Endothelial cell of umbilical vein (primary cell): Measurements from ENCODE around the gene VSIG10L. TPM values are rescaled to one million over a fixed set of nuclear protein-coding genes. Genes with fewer than 3 reads are reported as not detected.

Source experiments
- Bru-seq: library from RNA; stranded (reverse); fragments of 400-500 nt; gene quantifications from one replicate; lab custom pipeline; 2021; lab: Mats Ljungman, UMichigan
- BruChase-seq, 2 experiments: library from RNA; stranded (reverse); fragments of 400-500 nt; gene quantifications; one replicate each; lab custom pipeline; 2021; lab: Mats Ljungman, UMichigan
- BruUV-seq: library from RNA; stranded (reverse); fragments of 400-500 nt; replicated peaks from 2 replicates; lab custom pipeline; 2021; lab: Mats Ljungman, UMichigan
- CTCF ChIA-PET: fragments of 300-600, 350-600 bp; sonication (Branson Sonifier 250); formaldehyde crosslinking; loops from one replicate; lab custom pipeline; 2021; ENCODE audit warnings: antibody characterized with exemption, inconsistent platforms; lab: Charles Lee
- POLR2A ChIA-PET: fragments of 300-600, 350-600 bp; sonication (Branson Sonifier 250); formaldehyde crosslinking; loops from one replicate; lab custom pipeline; 2021; ENCODE audit warnings: antibody characterized with exemption, inconsistent platforms; lab: Charles Lee
- DNase-seq: peaks from one replicate; pipeline ENCODE4 v3.0.0-alpha.2; 2011; ENCODE audit warnings: low read depth, low spot score
- FAIRE-seq: peaks from 2 replicates; lab custom pipeline; 2011; peaks lifted over from hg19 to GRCh38; lab: Jason Lieb, UNC
- H2AFZ ChIP-seq: 2 replicates; pipeline ENCODE4 v1.6.0; 2012; ENCODE audit warnings: low read depth, low read length, control low read depth, inconsistent platforms
- H3K27ac ChIP-seq: 2 replicates; pipeline ENCODE4 v1.5.1; 2011; ENCODE audit warnings: low read depth, mild to moderate bottlenecking, control low read depth, low read length, moderate library complexity; ENCODE audit not compliant: insufficient read depth
- H3K27me3 ChIP-seq, 2 experiments: 2 replicates each; pipeline versions ENCODE4 v1.6.0 to v1.6.1; 2011; ENCODE audit warnings: low read length in 2 of 2, mixed read lengths in 1 of 2; ENCODE audit not compliant: control insufficient read depth in 2 of 2, insufficient read depth in 2 of 2
- H3K36me3 ChIP-seq, 2 experiments: 2 replicates in 1 of 2; 3 replicates in 1 of 2; pipeline ENCODE4 v1.5.1; 2011; ENCODE audit warnings: low read length in 2 of 2, mild to moderate bottlenecking in 1 of 2, moderate library complexity in 1 of 2; ENCODE audit not compliant: control insufficient read depth in 2 of 2, insufficient read depth in 2 of 2; ENCODE audit errors: extremely low read depth in 1 of 2
- H3K4me1 ChIP-seq: 3 replicates; pipeline ENCODE4 v1.5.1; 2011; ENCODE audit warnings: mild to moderate bottlenecking, low read length; ENCODE audit not compliant: control insufficient read depth, insufficient read depth; ENCODE audit errors: extremely low read depth
- H3K4me2 ChIP-seq: 2 replicates; pipeline ENCODE4 v1.6.1; 2011; ENCODE audit warnings: low read length, control low read depth, mixed read lengths; ENCODE audit not compliant: insufficient read depth
- H3K4me3 ChIP-seq, 3 experiments: fragments of 200-600 bp in 1 of 3; sonication (generic), shearing (Covaris generic) in 1 of 3; replicated peaks in 1 of 3; 2 replicates each; pipeline ENCODE4 v1.5.1; 2011 to 2016; ENCODE audit warnings: control low read depth in 3 of 3, low read length in 3 of 3, mild to moderate bottlenecking in 2 of 3, inconsistent platforms in 1 of 3, low read depth in 1 of 3, moderate library complexity in 1 of 3; ENCODE audit not compliant: insufficient read depth in 1 of 3
- H3K79me2 ChIP-seq: 2 replicates; pipeline ENCODE4 v1.6.0; 2012; ENCODE audit warnings: low read length, inconsistent platforms; ENCODE audit not compliant: control insufficient read depth, insufficient read depth
- H3K9ac ChIP-seq: replicated peaks from 2 replicates; pipeline ENCODE3; 2011; ENCODE audit warnings: low read length, control low read depth; ENCODE audit not compliant: insufficient read depth; ENCODE audit errors: extremely low read depth
- H3K9me1 ChIP-seq: replicated peaks from 3 replicates; pipeline ENCODE4 v1.6.0; 2011; ENCODE audit warnings: mild to moderate bottlenecking, low read length; ENCODE audit not compliant: control insufficient read depth, insufficient read depth; ENCODE audit errors: extremely low read depth
- H3K9me3 ChIP-seq: replicated peaks from 2 replicates; pipeline ENCODE4 v1.5.1; 2012; ENCODE audit warnings: low read length, inconsistent platforms; ENCODE audit not compliant: control insufficient read depth, insufficient read depth
- H4K20me1 ChIP-seq: replicated peaks from 2 replicates; pipeline ENCODE3; 2011; ENCODE audit warnings: mild to moderate bottlenecking, low read length; ENCODE audit not compliant: control insufficient read depth, insufficient read depth; ENCODE audit errors: extremely low read depth
- EZH2 ChIP-seq: IDR thresholded peaks from 2 replicates; pipeline ENCODE4 v1.6.1; 2012; ENCODE audit warnings: borderline replicate concordance, low read depth, mild to moderate bottlenecking, moderate library complexity, low read length, inconsistent platforms; ENCODE audit not compliant: severe bottlenecking
- FOS ChIP-seq: IDR thresholded peaks from 2 replicates; pipeline ENCODE4 v1.6.1; 2011; ENCODE audit warnings: mild to moderate bottlenecking, low read length, moderate library complexity, borderline replicate concordance; ENCODE audit not compliant: insufficient read depth
- GATA2 ChIP-seq: IDR thresholded peaks from 2 replicates; pipeline ENCODE4 v1.7.0; 2011; ENCODE audit warnings: low read depth, mild to moderate bottlenecking, moderate library complexity, mixed read lengths, low read length; ENCODE audit not compliant: insufficient read length, insufficient read depth
- JUN ChIP-seq: IDR thresholded peaks from 2 replicates; pipeline ENCODE4 v1.6.1; 2011; ENCODE audit warnings: borderline replicate concordance, low read depth; ENCODE audit not compliant: insufficient read length, insufficient read depth
- MYC ChIP-seq: IDR thresholded peaks from one replicate; pipeline ENCODE4 v1.6.1; 2011; ENCODE audit warnings: mild to moderate bottlenecking, low read depth, low read length
- POLR2A ChIP-seq: IDR thresholded peaks from 2 replicates; pipeline ENCODE4 v1.6.1; 2012; ENCODE audit warnings: low read depth, mild to moderate bottlenecking, control low read depth, low read length
- POLR2AphosphoS5 ChIP-seq: IDR thresholded peaks from 2 replicates; pipeline ENCODE4 v1.6.1; 2012; ENCODE audit warnings: low read depth, mild to moderate bottlenecking, control low read depth, low read length, moderate library complexity; ENCODE audit not compliant: insufficient read depth
- dilution Hi-C: fragments of 300-500 bp; cut with MboI; formaldehyde crosslinking; loops from one replicate; pipeline ENCODE4 v1.15.0; 2019; ENCODE audit warnings: low sequenced_read_pairs; ENCODE audit not compliant: extremely low pct_ligation_motif_present
- intact Hi-C: fragments of 100-400 bp; cut with micrococcal nuclease; formaldehyde crosslinking; loops from one replicate; pipeline ENCODE4 v1.10.0; 2022
- long read RNA-seq: library from polyadenylated mRNA; stranded (forward); transcript quantifications from one replicate; pipeline ENCODE4 v2.0.0, GENCODE V29; 2021
- polyA minus RNA-seq, 3 experiments: library from RNA; depleted of rRNA, polyadenylated mRNA; stranded (reverse); fragments of >200 nt; gene quantifications; 1 replicate in 1 of 3; 2 replicates in 2 of 3; pipeline ENCODE4 v1.2.3, GENCODE V29; 2011
- polyA plus RNA-seq, 4 experiments: library from polyadenylated mRNA; depleted of rRNA in 3 of 4; stranded (reverse) in 3 of 4; unstranded in 1 of 4; fragments of >200 nt; gene quantifications; 2 replicates each; pipeline versions ENCODE4 v1.2.1 to v1.2.3, GENCODE V29; 2011 to 2012; ENCODE audit warnings: missing spikeins in 1 of 4
- total RNA-seq: library from RNA; stranded (reverse); gene quantifications from 2 replicates; pipeline ENCODE4 v1.2.3, GENCODE V29; 2021
- TF ChIP-seq, protein P1 (sequence below): IDR thresholded peaks from 2 replicates; pipeline ENCODE4 v1.6.1; 2011; ENCODE audit not compliant: insufficient read depth, insufficient read length
- TF ChIP-seq, protein P2 (sequence below), 2 donors: IDR thresholded peaks; 1 replicate in 1 of 2; 2 replicates in 1 of 2; pipeline ENCODE4 v1.5.1; 2011; ENCODE audit warnings: low read length in 2 of 2, mild to moderate bottlenecking in 2 of 2, moderate library complexity in 2 of 2, control low read depth in 1 of 2, inconsistent platforms in 1 of 2, low read depth in 1 of 2; ENCODE audit not compliant: insufficient read depth in 1 of 2; ENCODE audit errors: extremely low read depth in 1 of 2

VSIG10L gene
- total RNA-seq (0.39 and 0.62 TPM in 2 replicates), polyA plus RNA-seq (0.77 and 0.94 TPM in 2 replicates), polyA minus RNA-seq (0.22 and 0.30 TPM in 2 replicates), Bru-seq, nascent RNA (percentile 19 among the genes with signal in this experiment), BruChase-seq, experiment 1, labeled RNA remaining after a 6-hour chase (percentile 21 among the genes with signal in this experiment), BruChase-seq, experiment 2, labeled RNA remaining after a 2-hour chase (percentile 22 among the genes with signal in this experiment)
- 0.45 and 0.56 TPM in 2 replicates for polyA plus RNA-seq (2011; cell fraction: cytosol; rRNA removed)
- 1.5 and 1.8 TPM in 2 replicates for polyA plus RNA-seq (2011; cell fraction: nucleus; rRNA removed)
- 1.0 and 1.7 TPM in 2 replicates for polyA plus RNA-seq (2012)
- not detected for polyA minus RNA-seq (2011; cell fraction: cytosol; rRNA and poly(A)+ RNA removed)
- polyA minus RNA-seq (2011; cell fraction: nucleus; rRNA and poly(A)+ RNA removed), result 0.24 and 0.58 TPM in 2 replicates
- long read RNA-seq, partial matches to known transcripts, result 3 of 4 reads
- long read RNA-seq, other reads (novel, unspliced or antisense), result 1 of 4 reads

DNA sequence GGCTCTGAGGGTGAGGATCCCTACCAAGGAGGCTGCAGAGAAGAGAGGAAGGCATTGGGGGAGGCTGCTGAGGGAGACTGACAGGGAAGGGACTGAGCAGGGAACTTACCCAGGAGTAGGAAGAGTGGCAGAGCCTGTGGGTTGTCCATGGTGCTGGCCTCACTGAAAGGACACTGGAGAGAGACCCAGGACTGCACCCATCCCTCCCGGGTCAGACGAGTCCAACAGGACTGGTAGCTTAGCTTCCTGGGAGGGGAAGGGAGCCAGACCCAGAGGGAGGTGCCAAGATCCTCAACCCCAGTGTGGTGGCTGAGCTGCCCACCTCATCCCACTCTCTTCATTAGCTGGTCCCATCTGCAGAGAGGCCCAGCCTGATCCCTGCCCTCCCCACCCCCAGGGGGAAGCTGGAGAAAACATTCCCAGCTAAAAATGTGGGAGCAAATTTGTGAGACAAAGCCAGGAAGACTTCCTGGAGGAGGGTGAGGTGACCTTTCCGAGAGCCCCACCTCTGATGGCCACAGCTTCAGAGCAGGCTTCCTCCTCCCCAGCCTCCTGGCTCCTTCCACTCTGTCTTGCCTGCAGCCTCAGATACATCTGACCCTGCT is at the start of gene VSIG10L:
VSIG10L (minus strand) TSS at position 164 of the 605 bp plus-strand sequence; CDS start at position 149, 15 bp downstream.
- H2AFZ ChIP-seq, result no peak within 1 kb of the TSS
- no peak within 1 kb of the TSS for H3K4me3 ChIP-seq
- intact Hi-C loops (no loop called here), dilution Hi-C loops (no loop called here)
- TF ChIP-seq POLR2AphosphoS5, result no peak
- TF ChIP-seq, protein P1, sequence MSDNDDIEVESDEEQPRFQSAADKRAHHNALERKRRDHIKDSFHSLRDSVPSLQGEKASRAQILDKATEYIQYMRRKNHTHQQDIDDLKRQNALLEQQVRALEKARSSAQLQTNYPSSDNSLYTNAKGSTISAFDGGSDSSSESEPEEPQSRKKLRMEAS, result no peak
- no peak for TF ChIP-seq GATA2
- TF ChIP-seq FOS, result no peak
- TF ChIP-seq, protein P2, sequence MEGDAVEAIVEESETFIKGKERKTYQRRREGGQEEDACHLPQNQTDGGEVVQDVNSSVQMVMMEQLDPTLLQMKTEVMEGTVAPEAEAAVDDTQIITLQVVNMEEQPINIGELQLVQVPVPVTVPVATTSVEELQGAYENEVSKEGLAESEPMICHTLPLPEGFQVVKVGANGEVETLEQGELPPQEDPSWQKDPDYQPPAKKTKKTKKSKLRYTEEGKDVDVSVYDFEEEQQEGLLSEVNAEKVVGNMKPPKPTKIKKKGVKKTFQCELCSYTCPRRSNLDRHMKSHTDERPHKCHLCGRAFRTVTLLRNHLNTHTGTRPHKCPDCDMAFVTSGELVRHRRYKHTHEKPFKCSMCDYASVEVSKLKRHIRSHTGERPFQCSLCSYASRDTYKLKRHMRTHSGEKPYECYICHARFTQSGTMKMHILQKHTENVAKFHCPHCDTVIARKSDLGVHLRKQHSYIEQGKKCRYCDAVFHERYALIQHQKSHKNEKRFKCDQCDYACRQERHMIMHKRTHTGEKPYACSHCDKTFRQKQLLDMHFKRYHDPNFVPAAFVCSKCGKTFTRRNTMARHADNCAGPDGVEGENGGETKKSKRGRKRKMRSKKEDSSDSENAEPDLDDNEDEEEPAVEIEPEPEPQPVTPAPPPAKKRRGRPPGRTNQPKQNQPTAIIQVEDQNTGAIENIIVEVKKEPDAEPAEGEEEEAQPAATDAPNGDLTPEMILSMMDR (IDR thresholded peaks at IDR 0.05; ENCODE audit: extremely low read depth in 1 of 2, insufficient read depth in 1 of 2, low read depth in 1 of 2, low read length in 2 of 2), result no peak
- no peak for TF ChIP-seq POLR2A
- no peak for TF ChIP-seq JUN
- TF ChIP-seq EZH2, result no peak
- no peak for TF ChIP-seq MYC
- no peak within 1 kb of the TSS for H3K4me2 ChIP-seq
- H3K9ac ChIP-seq, result no peak within 1 kb of the TSS
- FAIRE-seq, result no peak
- no peaks in the 10 kb centered on the region for H3K9me1 ChIP-seq
- POLR2A ChIA-PET, result interaction anchor here (1.5 kb wide), 1 partner anchor 23 kb away, joined by 4 read pairs; no protein-coding TSS in a partner anchor
- CTCF ChIA-PET, result interaction anchor here (1.1 to 1.8 kb wide), 5 partner anchors 17 to 347 kb away, joined by 3 to 6 read pairs (median 4); no protein-coding TSS in a partner anchor
- H3K79me2 ChIP-seq, result no peaks in the 10 kb centered on the region
- H3K9me3 ChIP-seq, result no peaks in the 10 kb centered on the region
- BruUV-seq, result no TSS peak
- peaks cover 8% of the 10 kb centered on the region for H3K4me1 ChIP-seq
- H3K27me3 ChIP-seq, result no peaks in the 10 kb centered on the region
- H3K27ac ChIP-seq, result no peak within 1 kb of the TSS
- DNase-seq, result no peak
- no peaks in the 10 kb centered on the region for H3K36me3 ChIP-seq
- H4K20me1 ChIP-seq, result no peaks in the 10 kb centered on the region
